ENCODE data around the gene METTL17.
"Not testable (repeated sequence)": the region's sequence is repeated elsewhere in the genome, so short reads cannot be mapped to it uniquely, and the experiment has no call there.

METTL17 gene

DNA sequence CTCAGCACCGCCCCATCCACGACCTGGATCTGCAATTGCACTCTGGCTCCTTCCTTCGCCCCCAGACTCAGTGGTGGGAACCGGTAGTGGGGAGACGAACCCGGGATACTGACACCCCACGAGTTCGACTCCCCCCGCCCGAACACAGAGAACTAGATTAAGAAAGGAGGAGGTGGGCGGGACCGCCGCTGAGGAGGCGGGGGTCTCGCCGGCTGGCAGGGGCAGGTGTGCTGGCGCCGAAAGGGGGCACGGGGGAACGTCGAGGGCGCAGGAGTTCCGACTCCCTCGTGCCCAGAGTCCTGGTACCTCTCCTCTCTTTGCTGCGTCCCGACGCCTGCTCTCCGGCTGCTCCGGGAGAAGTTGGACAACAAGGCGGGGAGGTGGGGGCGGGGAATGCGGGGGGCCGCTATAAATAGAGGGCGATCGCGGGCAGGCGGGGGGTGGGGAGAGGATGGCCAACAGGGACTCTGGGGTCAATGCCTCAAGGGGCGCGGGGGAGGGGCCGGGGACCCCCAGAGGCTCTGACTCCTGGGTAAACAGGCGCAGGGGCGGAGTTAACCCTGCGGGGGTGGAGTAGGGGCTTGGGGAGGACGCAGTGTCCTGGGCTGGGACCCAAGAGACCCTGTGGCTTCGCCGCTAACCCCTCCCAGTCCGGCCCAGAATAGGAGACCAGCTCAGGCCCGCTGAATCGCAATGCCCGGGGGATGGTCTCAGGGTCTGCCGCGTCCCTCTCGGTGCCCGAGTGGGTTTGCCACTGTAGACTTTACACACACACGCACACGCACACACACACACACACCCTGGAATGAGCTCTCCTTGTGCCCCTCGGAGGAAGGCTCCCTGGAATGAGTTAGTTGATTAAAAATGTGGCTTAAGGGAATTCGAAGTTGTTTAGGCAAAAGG lies 35.8 kb downstream of the METTL17 start:
- DNase-seq = no peak

DNA sequence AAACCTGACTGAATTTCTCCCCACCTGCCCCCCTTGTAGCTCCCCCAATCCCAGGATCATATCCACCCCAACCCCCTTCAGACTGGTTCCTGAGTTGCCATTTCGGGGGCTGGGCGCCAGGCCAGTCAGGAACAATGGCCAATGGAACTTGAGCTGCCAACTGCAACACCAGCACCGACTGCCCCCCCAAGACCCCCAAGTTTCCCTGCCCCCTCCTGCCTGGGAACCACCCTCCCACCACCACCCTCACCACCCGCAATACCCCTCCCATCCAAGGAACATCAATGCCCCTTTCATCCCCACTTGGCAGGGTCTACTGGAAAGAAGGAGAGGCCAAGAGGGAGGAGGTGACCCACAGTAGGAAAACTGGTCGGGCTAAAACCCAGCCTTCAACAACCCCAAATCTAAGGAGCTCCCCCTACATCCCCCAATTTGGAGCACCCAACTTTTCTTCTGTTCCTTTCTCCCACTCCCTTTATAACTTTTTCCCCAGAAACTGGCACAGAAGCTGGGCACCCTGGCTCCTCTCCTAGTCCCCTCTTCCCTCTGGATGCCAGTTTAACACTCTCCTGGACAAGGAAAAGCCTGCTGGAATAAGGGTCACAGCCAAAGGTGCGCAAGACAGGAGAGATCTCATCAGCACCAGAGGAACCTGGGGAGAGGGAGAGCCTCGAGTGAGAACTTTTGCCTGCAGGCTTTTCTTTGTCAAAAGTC lies 36.7 kb downstream of the METTL17 start:
- no peak for DNase-seq

DNA sequence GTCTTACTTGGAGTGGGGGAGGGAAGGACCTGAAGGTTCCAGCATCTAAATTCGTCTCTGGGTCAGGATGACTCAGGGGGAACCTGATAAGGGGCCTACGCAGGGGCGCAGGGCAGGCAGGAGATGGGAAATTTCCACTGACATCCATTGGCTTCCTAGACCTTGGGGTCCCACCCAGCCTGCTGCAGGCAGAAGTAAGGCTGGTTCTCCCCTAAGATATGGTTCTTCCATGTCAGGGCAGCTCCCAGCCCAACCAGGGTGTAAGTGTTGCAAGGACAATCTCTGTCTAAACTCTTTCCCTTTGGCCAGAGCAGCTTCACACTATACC lies 37.2 kb downstream of the METTL17 start:
- DNase-seq = no peak

DNA sequence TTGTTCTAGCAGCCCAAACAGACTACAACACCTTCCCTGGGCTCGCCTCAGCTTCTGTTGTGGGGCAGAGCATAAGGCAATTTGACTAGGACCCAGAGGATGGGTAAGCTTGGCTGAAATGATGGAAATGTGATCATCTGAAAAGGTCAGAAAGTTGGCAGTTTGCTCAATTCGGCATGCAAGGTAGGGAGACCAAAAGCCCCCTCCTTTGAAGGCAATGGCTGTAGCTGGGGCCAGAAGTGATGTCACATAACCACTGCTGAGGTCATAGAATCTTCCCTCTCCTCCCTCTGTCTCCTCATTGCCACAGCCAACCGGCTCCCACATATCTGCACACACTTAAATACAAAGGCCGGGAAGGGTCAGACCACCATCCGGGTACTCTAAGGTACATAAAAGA lies 40.1 kb downstream of the METTL17 start, which contains the start of gene TPPP2:
Gene TPPP2, plus strand, starts transcription at position 301 of the 400 bp plus-strand sequence. CDS start 365 bp downstream, outside the sequence.
- DNase-seq = no peak

DNA sequence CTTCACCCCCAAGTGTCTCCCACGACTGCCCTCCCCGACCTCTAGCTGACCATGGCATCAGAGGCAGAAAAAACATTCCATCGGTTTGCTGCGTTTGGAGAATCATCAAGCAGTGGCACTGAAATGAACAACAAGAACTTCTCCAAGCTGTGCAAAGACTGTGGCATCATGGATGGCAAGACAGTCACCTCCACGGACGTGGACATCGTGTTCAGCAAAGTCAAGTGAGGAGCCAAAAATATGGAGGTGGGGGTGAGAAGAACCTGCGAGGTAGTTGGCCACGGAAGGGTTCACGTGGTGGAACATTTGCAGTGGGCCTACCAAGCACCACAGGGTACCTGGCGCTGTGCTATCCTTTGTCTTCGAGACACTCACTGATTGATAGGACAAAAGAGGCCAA lies 40.8 kb downstream of the METTL17 start:
- DNase-seq = no peak

DNA sequence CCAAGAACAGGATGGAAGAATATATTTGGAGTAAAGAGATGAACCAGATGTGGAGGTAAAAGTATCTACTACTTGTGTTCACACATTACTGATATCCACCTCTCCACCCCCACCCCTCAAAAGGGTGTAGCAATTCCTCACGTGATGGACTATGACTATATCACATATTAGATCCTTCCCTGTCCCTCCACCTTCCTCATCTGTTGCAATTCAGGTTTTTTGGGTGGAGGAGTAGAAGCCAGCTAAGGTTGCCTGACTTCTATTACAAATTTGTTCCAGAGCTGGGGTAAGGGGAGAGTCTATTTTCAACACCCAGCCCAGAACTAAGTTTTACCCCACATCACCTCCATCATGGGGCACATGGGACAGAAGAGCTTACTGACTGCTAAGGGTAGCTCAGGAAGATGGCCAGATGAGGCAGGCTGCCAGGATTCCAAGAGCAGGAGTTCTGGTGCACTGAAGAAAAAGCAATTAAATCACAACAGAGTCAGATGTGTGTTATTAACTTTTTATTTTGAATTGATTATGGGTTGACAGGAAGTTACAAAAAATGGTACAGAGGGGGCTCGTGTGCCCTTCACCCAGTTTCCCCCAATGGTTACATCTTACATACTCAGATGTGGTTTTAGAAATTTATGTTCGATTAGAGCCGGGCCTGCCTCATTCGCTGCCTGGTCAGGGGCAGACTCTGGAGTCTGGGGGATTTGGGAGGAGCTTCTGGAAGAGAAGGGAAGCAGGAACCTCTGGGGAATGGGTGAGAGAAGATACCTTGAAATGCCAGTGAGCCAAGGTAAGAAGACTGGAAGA lies 42.7 kb downstream of the METTL17 start:
- no peak for DNase-seq

DNA sequence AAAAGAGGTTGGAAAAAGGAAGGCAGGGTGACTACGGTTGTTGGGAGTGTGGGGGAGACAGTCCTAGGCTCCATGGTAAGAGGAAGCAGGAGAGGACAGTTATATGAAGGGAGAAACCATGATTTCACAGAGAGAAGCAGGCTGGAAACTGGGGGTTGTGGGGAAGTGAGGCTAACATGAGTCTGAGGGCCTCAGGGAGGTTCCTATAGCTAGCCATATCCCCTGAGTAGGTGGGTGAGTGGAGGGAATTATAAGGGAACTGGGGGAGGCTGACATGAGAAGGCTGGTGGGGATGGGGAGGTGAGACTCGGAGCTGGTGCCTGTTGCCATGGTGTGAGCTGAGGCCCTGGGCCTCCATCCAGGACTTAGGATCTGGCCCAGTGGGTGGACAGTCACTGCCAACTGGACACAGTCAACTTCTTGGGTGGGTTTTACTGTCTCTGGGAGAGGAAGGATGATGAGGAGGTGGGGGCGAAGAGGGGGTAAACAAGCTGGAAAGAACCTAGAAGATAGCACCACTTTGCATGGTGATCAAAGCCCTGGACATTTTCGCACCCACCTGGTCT lies 43.4 kb downstream of the METTL17 start:
- no peak for DNase-seq

DNA sequence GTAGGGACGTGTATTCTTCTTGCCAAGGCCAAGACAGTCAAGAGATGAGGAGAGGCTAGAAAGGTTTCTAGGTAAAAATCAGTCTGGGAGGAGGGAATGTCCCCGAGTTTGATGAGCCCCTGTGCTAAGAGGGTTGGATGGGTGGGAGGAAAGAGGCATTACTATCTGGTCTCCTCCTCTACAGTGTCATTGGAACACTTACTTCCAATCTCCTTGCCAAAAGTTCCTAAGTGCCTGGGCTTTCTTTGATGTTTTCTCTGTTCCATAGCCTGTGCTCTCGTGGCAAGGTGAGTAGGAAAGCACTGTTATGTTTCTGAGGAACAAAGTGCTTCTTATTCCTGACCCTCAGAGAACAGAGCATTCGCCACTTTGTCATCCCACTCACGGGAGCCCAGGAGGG lies 44.9 kb downstream of the METTL17 start, which contains the start of gene RNASE13:
Gene RNASE13, minus strand, starts transcription at position 101 of the 400 bp plus-strand sequence. CDS start 519 bp downstream, outside the sequence.
- DNase-seq = no peak

DNA sequence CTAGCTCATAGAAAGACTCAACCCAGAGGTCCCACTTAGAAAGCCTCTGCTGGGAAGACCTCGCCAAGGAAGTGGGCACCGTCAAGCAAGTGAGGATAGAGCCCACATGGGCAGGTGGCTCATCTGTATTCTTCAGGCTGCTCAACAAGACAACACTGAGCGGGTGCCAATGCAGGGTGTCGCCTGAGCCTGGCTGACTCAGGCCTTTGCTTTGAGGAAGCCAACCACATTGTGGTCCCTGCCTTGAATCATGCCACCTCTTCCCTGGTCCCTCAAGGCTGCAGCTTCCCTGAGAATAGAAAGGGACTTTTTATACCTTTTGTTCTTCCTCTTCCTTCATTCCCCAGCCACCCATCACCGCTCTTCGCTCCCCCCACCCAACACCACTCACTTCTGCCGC lies 47.0 kb downstream of the METTL17 start:
- no peak for DNase-seq

DNA sequence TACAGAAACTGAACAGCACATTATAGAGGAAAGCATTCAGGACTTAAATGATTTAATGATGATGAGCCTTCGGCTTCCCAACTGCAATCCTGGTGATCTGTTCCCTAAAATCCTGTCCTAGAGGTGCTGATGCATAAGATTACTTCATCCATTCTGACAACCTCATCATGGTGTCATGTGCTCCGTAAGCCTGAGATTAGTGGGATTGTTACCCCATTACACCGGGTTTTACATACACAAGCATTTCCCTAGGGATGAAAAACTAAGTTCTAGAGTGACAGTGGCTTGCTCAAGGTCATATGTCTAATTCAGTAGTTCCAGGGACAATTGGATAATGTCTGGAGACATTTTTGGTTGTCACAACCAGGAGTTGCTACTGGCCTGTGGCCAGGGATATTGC lies 47.4 kb downstream of the METTL17 start:
- no peak for DNase-seq

DNA sequence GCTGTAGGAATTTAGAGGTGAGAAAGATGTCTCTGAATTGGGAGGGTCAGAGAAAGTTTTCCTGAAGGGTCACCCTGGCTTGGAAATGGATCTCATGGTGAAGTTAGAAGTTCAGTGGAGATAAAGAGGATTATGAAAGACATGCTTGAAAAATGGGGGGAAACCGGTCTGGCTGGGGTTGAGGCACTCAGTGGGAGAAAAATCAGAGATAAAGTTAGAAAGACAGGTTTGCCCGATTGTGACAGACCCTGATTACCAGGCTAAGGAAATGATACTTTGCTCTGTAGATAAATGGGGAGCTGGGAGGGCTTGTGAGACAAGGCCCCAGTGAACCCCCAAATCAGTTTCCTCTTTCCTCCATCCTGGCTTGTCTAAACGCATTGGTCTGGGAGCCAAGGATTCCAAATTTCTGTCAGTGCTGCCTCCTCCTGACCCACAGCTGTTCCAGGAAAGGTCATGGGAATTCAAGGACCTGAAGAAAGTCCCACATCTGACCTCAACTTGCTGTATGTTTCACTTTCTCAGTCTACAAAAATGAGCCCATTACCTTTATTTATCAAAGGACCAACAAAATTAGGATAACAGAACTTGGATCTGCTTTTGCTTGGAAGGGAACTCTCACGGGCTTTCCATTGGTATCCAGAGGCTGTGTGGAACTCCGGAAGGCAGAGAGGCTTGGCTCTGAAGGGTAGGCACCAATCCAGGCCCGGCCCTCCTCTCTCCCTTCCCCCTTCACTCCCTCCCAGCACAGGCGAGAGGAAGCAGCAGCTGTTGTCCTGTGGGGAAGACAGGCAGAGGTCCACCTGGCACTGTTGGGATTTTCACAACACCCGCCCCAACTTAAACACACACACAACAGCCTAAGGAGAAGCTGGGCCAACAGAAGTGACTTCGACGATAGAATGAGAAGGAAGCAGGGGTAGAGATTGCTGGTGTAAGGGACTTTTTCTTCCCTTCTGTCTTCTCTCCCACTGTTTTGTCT lies 49.0 kb downstream of the METTL17 start:
- no peak for DNase-seq

DNA sequence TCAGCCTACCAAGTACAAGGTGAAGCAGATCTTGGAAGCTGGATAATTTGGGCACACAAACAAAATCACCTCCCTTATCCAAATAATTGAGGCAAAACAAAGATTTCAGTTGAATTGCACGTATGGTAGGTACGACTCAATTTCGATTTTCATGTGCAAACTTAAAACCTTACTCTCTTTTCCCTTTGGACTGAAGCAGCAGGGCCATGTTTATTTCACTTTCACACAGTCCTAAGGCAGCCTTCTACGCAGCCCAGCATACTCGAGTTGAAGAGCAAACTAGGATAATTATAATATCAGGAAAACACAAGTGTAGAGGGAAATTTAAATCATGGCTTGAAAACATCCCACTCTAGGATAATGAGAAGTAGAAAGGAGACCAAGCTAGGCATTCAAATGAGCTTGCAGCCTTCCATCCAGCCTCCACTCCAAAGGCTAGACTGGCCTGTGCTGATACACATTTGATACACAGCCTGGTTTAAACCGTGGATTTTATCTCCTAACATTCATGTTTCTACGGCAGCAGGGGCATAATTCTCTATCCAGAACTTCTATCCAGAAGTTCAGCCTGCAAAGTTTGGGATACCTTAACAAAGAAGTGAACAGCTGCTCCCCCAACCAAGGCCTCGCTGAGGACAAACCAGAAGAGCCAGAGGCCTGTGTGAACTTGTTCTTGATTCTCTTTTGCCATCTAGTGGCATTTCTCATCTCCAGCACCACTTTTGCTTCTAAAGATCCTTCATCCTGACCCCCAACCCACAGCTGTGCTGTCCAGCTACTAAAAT lies 50.0 kb downstream of the METTL17 start:
- no peak for DNase-seq

DNA sequence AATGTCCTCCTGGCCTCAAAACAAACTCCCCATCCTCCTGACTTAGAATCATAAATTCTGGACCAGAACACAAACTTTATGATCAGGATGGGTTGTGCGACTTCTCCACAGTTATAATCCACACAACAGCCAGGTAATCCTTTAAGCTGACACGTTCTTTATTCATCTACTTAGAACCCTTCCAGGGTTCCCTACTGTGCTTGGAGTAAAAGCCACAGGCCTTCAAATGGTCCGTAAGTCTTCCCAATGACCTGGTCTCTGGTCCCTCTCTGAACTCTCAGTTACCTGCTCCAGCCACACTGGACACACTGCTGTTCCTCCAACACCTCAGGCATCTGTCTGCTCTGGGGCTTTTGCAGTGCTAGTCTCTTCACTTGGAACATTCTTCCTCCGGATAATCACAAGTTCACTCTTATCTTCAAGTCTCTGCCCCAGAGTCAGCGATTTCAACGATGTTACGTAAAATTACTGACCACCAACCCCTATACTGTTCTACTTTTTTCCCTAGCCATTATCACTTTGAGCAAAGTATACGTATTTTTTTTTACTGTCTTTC lies 50.7 kb downstream of the METTL17 start:
- no peak for DNase-seq

DNA sequence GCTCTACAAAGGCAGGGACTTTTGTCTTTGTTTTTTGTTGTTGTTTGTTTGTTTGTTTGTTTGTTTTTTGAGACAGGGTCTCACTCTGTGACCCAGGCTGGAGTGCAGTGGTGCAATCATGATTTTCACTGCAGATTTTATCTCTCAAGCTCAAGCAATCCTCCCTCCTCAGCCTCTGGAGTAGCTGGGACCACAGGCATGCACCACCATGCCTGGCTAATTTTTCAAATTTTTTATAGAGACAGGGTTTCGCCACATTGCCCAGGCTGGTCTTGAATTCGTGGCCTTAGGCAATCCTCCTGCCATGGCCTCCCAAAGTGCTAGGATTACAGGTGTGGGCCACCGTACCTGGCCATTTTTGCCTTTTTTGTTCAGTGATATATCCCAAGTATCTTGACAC lies 51.2 kb downstream of the METTL17 start:
- not testable (repeated sequence) for DNase-seq

DNA sequence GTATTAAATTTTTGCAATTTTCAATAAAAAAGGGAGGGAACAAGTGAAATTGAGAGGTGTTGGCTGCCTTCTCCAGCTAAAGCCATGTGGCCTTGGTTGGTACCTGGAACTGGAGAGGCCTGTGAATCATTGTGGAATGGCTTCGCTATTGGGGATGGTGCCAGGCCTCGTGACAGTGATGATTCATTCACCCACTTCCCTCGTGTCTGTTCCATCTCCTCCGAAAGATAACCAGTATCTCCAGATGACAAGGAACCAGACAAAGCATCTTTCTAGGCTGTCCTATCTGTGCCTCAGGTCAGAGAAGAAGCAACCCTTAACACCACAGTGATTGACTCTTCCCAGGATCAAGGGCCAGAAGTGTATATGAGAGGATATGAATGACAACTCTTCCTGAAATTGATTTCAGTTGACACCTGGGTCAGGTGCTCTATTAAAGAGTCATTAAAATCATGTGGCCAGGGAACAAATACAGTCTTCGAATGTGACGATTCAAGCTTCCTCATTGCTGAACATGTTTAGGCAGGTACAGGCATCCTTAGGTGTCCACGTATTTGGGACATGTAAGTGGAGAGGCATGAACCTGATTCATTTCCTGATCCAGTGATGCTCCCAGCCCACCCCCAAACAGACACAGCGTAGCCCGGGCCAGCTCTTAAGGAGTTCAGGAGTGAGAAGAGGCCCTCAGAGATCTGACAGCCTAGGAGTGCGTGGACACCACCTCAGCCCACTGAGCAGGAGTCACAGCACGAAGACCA lies 52.1 kb downstream of the METTL17 start, which contains the start of gene RNASE7:
Gene RNASE7, plus strand, starts transcription at position 687 of the 758 bp plus-strand sequence. CDS start 631 bp downstream, outside the sequence.
- no peak for DNase-seq

DNA sequence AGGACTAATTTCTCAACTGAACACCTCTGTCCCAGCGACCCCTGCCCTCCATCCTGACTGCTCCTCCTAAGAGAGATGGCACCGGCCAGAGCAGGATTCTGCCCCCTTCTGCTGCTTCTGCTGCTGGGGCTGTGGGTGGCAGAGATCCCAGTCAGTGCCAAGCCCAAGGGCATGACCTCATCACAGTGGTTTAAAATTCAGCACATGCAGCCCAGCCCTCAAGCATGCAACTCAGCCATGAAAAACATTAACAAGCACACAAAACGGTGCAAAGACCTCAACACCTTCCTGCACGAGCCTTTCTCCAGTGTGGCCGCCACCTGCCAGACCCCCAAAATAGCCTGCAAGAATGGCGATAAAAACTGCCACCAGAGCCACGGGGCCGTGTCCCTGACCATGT lies 53.1 kb downstream of the METTL17 start:
- DNase-seq = no peak

DNA sequence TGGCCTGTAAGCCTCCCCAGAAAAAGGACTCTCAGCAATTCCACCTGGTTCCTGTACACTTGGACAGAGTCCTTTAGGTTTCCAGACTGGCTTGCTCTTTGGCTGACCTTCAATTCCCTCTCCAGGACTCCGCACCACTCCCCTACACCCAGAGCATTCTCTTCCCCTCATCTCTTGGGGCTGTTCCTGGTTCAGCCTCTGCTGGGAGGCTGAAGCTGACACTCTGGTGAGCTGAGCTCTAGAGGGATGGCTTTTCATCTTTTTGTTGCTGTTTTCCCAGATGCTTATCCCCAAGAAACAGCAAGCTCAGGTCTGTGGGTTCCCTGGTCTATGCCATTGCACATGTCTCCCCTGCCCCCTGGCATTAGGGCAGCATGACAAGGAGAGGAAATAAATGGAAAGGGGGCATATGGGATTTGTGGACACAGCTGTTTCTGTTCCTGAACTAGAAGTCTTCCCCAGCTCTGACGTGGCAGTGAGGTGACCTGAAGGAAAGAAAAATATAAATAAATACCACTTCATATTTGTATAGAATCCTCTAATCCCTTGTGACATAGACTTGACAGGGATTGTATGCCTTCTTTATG lies 53.7 kb downstream of the METTL17 start:
- DNase-seq = no peak

DNA sequence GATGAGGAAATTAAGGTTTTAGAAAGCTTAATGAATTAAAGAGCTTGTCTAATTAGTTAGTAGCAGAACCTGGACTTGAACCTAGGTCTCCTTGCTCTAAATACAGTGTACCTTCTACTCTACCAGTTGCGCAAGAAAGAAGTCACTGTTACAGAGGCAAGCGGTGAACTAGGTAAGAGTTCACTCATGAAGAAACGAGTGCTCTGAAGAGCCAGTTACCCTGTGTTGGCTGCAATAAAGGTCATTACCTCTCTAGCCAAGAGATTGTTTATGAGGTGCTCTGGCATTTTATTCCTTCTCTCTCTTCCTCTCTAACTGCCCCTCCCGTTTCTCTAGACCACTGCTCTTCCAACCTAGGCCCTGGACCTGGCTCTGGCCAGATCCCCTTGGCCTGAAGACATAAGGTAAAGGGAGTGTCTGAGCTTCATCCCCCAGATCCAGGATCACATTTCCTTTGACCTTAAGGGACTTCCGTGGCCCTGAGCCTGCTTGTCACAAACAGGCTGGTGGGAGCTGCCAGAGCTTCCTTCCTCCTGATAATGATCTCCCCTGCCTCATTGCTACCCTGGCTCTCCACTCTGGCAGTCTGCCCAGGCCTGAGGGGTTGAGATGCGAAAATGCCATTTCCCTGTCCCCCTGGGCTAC lies 54.3 kb downstream of the METTL17 start:
- DNase-seq = peak; percentile 13

Measured in T-helper 9 cell (primary cell).